ENCODE measurements around the gene TPM2. TPM values are rescaled to one million over a fixed set of nuclear protein-coding genes. Genes with fewer than 3 reads are reported as not detected.

TPM2 gene
- total RNA-seq, 1 donor from 2014 or later: 24.3 TPM

DNA sequence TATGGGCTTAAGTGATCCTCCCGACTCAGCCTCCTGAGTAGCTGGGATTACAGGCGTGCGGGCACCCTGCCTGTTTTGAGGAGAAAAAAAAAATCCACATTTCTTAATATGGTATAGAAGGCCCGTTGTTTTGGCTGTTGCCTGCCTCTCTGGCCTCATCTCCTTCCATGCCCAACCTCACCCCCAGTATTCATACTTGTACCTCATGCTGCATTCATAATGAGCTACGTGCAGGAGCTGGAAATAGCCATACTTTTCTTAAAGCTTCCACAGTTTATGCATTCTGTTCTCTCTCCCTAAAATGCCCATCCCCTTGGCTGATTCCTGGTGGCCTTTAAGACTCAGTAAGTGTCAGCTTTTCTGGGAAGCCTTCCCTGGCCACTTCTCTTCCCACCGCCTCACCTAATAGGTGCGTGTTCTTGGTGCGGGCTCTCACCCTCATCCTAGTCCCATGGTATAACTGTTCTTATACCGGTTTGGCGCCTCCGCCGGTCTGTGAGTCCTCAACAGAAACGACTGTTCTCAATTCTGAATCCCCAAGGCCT lies 2.1 kb upstream of the TPM2 start:
- no peak for DNase-seq (ENCODE audit: low spot score, unreplicated experiment)

DNA sequence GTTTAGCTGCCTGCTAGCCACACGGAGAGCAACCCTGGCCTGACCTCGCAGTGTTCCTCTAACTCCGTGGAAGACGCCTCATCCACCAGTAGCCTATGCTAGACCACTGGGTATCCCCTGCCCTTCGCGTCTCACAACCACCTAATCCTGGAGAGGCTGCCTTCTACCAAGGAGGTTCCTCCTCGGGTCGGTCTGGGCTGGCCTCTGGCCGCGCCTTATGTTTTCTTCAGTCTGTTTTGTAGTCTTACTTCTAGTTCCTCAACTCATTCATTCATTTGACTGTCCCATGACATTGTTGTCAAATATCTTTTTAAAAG lies 1.6 kb upstream of the TPM2 start:
- no peak for DNase-seq (ENCODE audit: low spot score, unreplicated experiment)
- Mint-ChIP-seq H3K4me3 (ENCODE audit: low read depth) (peak overlapping the region; percentile 79), H3K4me1 (ENCODE audit: low read depth) (peaks cover 5% of the 10 kb centered on the region), H3K36me3 (ENCODE audit: insufficient read depth) (no peaks in the 10 kb centered on the region), H3K27ac (peak overlapping the region; percentile 44), H3K27me3 (peaks cover 13% of the 10 kb centered on the region), H3K9me3 (ENCODE audit: low read depth) (no peaks in the 10 kb centered on the region)
- TF ChIP-seq, protein P1, sequence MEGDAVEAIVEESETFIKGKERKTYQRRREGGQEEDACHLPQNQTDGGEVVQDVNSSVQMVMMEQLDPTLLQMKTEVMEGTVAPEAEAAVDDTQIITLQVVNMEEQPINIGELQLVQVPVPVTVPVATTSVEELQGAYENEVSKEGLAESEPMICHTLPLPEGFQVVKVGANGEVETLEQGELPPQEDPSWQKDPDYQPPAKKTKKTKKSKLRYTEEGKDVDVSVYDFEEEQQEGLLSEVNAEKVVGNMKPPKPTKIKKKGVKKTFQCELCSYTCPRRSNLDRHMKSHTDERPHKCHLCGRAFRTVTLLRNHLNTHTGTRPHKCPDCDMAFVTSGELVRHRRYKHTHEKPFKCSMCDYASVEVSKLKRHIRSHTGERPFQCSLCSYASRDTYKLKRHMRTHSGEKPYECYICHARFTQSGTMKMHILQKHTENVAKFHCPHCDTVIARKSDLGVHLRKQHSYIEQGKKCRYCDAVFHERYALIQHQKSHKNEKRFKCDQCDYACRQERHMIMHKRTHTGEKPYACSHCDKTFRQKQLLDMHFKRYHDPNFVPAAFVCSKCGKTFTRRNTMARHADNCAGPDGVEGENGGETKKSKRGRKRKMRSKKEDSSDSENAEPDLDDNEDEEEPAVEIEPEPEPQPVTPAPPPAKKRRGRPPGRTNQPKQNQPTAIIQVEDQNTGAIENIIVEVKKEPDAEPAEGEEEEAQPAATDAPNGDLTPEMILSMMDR (IDR thresholded peaks at IDR 0.05; ENCODE audit: unreplicated experiment): no peak

More for the DNA sequence above, 2.1 kb upstream of the TPM2 start:
- Mint-ChIP-seq H3K4me1 (ENCODE audit: low read depth) (peaks cover 5% of the 10 kb centered on the region), H3K27me3 (peaks cover 13% of the 10 kb centered on the region), H3K36me3 (ENCODE audit: insufficient read depth) (peaks cover 5% of the 10 kb centered on the region), H3K4me3 (ENCODE audit: low read depth) (peak overlapping the region; percentile 79), H3K27ac (no peak overlapping the region), H3K9me3 (ENCODE audit: low read depth) (no peaks in the 10 kb centered on the region)
- TF ChIP-seq, protein P1 (IDR thresholded peaks at IDR 0.05; ENCODE audit: unreplicated experiment): no peak

DNA sequence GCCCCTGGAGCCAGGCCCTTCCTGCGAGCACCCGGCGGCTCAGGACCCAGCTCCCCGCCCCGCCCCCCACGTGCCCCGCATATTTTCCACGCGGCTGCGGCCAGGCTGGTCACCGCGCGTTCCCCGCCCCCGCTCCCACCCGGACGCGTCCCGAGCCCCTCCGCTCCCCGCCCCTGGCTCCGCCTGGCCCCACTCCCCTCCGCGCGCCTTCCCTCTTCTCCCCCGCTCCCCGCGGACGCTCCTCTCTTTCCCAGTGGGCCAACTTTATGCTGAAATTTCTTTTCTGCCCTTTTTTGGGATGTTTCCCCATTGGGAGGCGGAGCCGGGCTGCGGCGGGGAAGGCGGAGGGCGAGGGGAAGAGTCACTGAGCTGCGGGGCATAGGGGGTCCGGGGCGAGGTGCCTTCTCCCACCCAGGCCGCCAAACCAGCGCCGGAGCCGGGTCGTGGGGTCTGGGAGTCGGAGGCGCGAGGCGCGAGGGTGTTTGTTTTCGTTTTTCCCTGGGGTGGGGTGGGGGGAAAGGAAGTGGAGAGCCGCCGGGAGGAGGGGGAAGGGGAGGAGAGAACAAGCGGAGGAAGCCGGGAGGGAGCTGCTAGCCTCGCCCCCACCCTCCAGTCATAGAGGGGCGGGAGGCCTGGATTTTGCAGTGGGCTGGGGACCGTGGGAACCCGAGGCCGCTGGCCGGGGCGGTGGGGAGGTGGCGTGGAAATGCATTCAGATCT lies 1.0 kb upstream of the TPM2 start:
- Mint-ChIP-seq H3K4me1 (ENCODE audit: low read depth) (peaks cover 5% of the 10 kb centered on the region), H3K9me3 (ENCODE audit: low read depth) (no peaks in the 10 kb centered on the region), H3K27me3 (peaks cover 13% of the 10 kb centered on the region), H3K4me3 (ENCODE audit: low read depth) (peak overlapping the region; percentile 79), H3K27ac (peak overlapping the region; percentile 44), H3K36me3 (ENCODE audit: insufficient read depth) (no peaks in the 10 kb centered on the region)
- TF ChIP-seq, protein P1 (IDR thresholded peaks at IDR 0.05; ENCODE audit: unreplicated experiment): no peak
- peak; percentile 23 for DNase-seq (ENCODE audit: low spot score, unreplicated experiment)

DNA sequence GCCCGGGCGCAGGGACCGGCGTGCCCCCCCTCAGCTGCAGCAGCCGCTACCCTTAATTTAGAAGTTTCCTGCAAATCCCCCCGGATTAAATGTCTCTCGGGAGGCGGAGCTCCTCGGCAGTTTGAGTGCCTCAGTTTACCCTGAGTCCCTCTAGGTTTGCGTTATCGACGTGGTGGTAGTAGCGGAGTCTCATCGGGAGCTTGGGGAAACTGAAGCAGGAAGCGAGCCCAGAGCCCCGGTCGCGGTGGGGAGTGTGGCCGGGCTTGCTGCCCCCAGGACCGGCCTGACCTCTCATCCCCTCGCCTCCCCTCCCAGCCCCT lies 529 bp upstream of the TPM2 start:
- H3K9me3 Mint-ChIP-seq (ENCODE audit: low read depth): no peaks in the 10 kb centered on the region
- peaks cover 5% of the 10 kb centered on the region for H3K4me1 Mint-ChIP-seq (ENCODE audit: low read depth)
- TF ChIP-seq, protein P1 (IDR thresholded peaks at IDR 0.05; ENCODE audit: unreplicated experiment): no peak
- peaks cover 13% of the 10 kb centered on the region for H3K27me3 Mint-ChIP-seq
- H3K4me3 Mint-ChIP-seq (ENCODE audit: low read depth): peak overlapping the region; percentile 79
- no peak for DNase-seq (ENCODE audit: low spot score, unreplicated experiment)
- H3K27ac Mint-ChIP-seq: no peak overlapping the region
- H3K36me3 Mint-ChIP-seq (ENCODE audit: insufficient read depth): no peaks in the 10 kb centered on the region

DNA sequence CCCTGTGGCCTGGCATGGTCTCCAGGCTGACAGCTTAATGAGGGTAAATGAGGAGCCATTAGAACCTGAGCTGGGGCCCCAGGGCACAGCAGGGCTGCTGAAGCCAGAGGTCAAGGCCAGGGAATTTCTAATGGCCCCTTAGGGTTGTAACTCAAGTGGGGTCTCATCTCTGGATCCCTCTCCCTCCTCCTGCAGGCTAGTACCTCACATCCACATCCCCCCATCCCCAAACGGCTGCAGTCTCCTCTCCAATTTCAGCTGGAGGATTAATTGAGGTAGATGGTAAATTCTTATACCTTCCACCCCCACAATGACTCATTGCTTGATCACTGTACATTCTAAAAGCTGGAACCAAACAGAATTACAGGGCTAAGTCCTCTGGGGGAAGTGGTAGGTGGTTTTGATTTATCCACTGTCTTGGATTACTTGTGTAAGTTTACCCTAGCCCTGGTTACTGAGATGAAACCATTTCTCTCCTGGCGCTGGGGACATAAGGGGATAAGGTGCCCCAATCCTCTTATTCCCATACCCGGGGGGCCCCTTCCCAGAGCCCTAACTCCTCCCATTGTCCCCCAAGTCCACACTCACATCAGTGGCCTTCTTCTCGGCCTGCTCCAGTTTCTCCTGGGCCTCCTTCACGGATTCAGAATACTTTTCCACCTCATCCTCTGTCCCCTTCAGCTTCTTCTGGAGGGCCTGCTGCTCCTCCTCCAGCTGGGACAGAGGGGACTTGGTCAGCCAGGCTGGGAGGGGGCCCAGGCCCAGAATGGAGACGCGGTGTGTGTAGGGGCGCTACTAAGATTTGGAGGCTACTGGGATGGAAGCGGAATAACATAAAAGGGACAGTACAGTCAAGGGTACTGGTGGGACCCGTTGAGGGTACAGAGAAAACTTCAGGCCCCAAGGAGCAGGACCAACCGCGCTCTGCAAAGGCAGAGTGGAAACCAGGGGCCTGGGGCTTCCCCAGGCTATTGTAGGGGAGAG lies 875 bp downstream of the TPM2 start:
- Mint-ChIP-seq H3K27me3 (peaks cover 13% of the 10 kb centered on the region), H3K36me3 (ENCODE audit: insufficient read depth) (peaks cover 2% of the 10 kb centered on the region), H3K4me3 (ENCODE audit: low read depth) (peak overlapping the region; percentile 71), H3K27ac (peak overlapping the region; percentile 37), H3K9me3 (ENCODE audit: low read depth) (no peaks in the 10 kb centered on the region), H3K4me1 (ENCODE audit: low read depth) (peaks cover 5% of the 10 kb centered on the region)
- TF ChIP-seq, protein P1 (IDR thresholded peaks at IDR 0.05; ENCODE audit: unreplicated experiment): no peak
- no peak for DNase-seq (ENCODE audit: low spot score, unreplicated experiment)

Data from progenitor cell of endocrine pancreas (in vitro differentiated cells).